Transverse colon (tissue), 4 donors: ENCODE results near the gene MED23. TPM values are rescaled to one million over a fixed set of nuclear protein-coding genes. Genes with fewer than 3 reads are reported as not detected.

Source experiments
- DNase-seq: peaks from one replicate; pipeline ENCODE4 v3.0.0-alpha.2; 2019
- H3K27ac ChIP-seq, 4 donors: fragments of 200-600 bp; sonication (generic); 2 replicates each; pipeline ENCODE4 v1.5.1; 2016 to 2018; ENCODE audit warnings: inconsistent platforms in 4 of 4
- H3K27me3 ChIP-seq: fragments of 200-600 bp; sonication (generic); 2 replicates; pipeline ENCODE4 v1.5.1; 2017; ENCODE audit warnings: inconsistent platforms
- H3K36me3 ChIP-seq, 4 donors: fragments of 200-600 bp; sonication (generic); 2 replicates each; pipeline ENCODE4 v1.5.1; 2017 to 2019; ENCODE audit warnings: inconsistent platforms in 4 of 4
- H3K4me1 ChIP-seq, 4 donors: fragments of 200-600 bp; sonication (generic); 2 replicates each; pipeline ENCODE4 v1.5.1; 2017 to 2020; ENCODE audit warnings: inconsistent platforms in 4 of 4
- H3K4me3 ChIP-seq, 4 donors: fragments of 200-600 bp; sonication (generic); 1 replicate in 1 of 4; 2 replicates in 3 of 4; pipeline versions ENCODE4 v1.5.1 to v1.6.1; 2017 to 2019; ENCODE audit warnings: inconsistent platforms in 4 of 4
- H3K9me3 ChIP-seq, 2 donors: fragments of 200-600 bp; sonication (generic); 2 replicates each; pipeline ENCODE4 v1.5.1; 2017 to 2019; ENCODE audit warnings: inconsistent platforms in 2 of 2
- EP300 ChIP-seq: sonication (generic); formaldehyde crosslinking; IDR thresholded peaks from one replicate; pipeline ENCODE4 v1.6.1; 2017; ENCODE audit warnings: antibody characterized with exemption, low read depth
- POLR2A ChIP-seq: fragments of 450-650 bp; IDR thresholded peaks from one replicate; pipeline ENCODE4 v1.6.1; 2016; ENCODE audit warnings: antibody characterized with exemption, mild to moderate bottlenecking, moderate library complexity
- POLR2AphosphoS5 ChIP-seq, 3 donors: sonication (generic); formaldehyde crosslinking; IDR thresholded peaks; one replicate each; pipeline ENCODE4 v1.6.1; 2016; ENCODE audit warnings: antibody characterized with exemption in 3 of 3
- WGBS, 2 donors: methylation state at CpG; one replicate each; pipeline ENCODE4 v1.1.5; 2018; ENCODE audit warnings: low coverage in 1 of 2; 5-methylcytosine and 5-hydroxymethylcytosine counted together
- in situ Hi-C, 4 donors: fragments of 200-750 bp; cut with MboI; loops; one replicate each; pipeline versions ENCODE4 v1.15.0 to v1.15.1; 2017; ENCODE audit warnings: low sequenced_read_pairs in 3 of 4, low pct_ligation_motif_present in 1 of 4, low pct_unique_long_range_greater_than_20kb in 1 of 4
- intact Hi-C: fragments of 100-400 bp; cut with DNase I; formaldehyde crosslinking; loops from one replicate; pipeline ENCODE4 v1.15.1; 2023; ENCODE audit warnings: low total_unique reads
- small RNA-seq, 4 donors: library from RNA; depleted of rRNA; stranded (forward); fragments of <200 nt; gene quantifications; one replicate each; pipeline ENCODE3, GENCODE V24; 2016
- total RNA-seq, 4 donors: library from RNA; depleted of rRNA; stranded (reverse); fragments of >200 nt; gene quantifications; one replicate each; pipeline ENCODE4 v1.1.0, GENCODE V29; 2016
- TF ChIP-seq, protein P1 (sequence below), 5 experiments: fragments of 200-600 bp in 3 of 5; fragments of 450-650 bp in 2 of 5; sonication (generic) in 3 of 5; IDR thresholded peaks; 1 replicate in 2 of 5; 2 replicates in 3 of 5; pipeline ENCODE4 v1.5.1; 2016 to 2017; ENCODE audit warnings: antibody characterized with exemption in 5 of 5, inconsistent platforms in 3 of 5, mild to moderate bottlenecking in 2 of 5, moderate library complexity in 1 of 5

The MED23 gene
- total RNA-seq, 4 donors from 2014 or later, result 11.6 to 47.6 (median 37.9) TPM

DNA sequence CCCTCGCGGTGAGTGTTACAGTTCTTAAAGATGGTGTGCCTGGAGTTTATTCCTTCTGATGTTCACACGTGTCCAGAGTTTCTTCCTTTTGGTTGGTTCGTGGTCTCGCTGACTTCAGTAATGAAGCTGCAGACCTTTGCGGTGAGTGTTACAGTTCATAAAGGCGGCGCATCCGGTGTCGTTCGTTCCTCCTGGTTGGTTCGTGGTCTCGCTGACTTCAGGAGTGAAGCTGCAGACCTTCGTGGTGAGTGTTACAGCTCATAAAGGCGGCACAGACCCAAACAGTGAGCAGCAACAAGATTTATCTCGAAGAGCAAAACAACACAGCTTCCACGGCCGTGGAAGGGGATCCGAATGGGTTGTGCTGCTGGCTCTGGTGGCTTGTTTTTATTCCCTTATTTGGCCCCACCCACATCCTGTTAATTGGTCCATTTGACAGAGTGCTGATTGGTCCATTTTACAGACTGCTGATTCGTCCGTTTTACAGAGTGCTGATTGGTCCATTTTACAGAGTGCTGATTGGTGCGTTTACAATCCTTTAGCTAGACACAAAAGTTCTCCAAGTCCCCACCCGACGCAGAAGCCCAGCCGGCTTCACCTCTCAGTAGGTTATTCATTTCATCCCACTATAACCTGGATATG lies 103.2 kb downstream of the MED23 start:
- Histone ChIP-seq H3K9me3 (no peaks in the 10 kb centered on the region), H3K27ac (no peak overlapping the region), H3K36me3 (no peaks in the 10 kb centered on the region), H3K4me1 (no peaks in the 10 kb centered on the region), H3K27me3 (no peaks in the 10 kb centered on the region), H3K4me3 (no peak overlapping the region)
- 83 to 95% methylated on average over 13 to 25 of the region's 25 CpGs for WGBS, 2 donors
- no peak for DNase-seq
- intact Hi-C loops (no loop called here), in situ Hi-C loops (loop anchor here in 2 of 4 donors (10.0 to 25.0 kb wide), 3 partner anchors 338 to 638 kb away; no protein-coding TSS in a partner anchor)
- TF ChIP-seq, protein P1, sequence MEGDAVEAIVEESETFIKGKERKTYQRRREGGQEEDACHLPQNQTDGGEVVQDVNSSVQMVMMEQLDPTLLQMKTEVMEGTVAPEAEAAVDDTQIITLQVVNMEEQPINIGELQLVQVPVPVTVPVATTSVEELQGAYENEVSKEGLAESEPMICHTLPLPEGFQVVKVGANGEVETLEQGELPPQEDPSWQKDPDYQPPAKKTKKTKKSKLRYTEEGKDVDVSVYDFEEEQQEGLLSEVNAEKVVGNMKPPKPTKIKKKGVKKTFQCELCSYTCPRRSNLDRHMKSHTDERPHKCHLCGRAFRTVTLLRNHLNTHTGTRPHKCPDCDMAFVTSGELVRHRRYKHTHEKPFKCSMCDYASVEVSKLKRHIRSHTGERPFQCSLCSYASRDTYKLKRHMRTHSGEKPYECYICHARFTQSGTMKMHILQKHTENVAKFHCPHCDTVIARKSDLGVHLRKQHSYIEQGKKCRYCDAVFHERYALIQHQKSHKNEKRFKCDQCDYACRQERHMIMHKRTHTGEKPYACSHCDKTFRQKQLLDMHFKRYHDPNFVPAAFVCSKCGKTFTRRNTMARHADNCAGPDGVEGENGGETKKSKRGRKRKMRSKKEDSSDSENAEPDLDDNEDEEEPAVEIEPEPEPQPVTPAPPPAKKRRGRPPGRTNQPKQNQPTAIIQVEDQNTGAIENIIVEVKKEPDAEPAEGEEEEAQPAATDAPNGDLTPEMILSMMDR (IDR thresholded peaks at IDR 0.05), result no peak
- TF ChIP-seq POLR2A (no peak), POLR2AphosphoS5 (IDR thresholded peaks at IDR 0.05) (no peak), EP300 (no peak)

- no peak for DNase-seq
- WGBS, 2 donors, result 96% methylated on average over 1 of the region's 1 CpG; no CpG with 5 or more reads in 1 of the 2 donors
- Histone ChIP-seq H3K4me1 (no peaks in the 10 kb centered on the region), H3K27me3 (no peaks in the 10 kb centered on the region), H3K27ac (no peak overlapping the region), H3K4me3 (no peak overlapping the region), H3K9me3 (no peaks in the 10 kb centered on the region), H3K36me3 (no peaks in the 10 kb centered on the region)
- in situ Hi-C loops (loop anchor here in 1 of 4 donors (10.0 kb wide), 1 partner anchor 339 kb away; no protein-coding TSS in a partner anchor), intact Hi-C loops (no loop called here)
- TF ChIP-seq POLR2AphosphoS5 (IDR thresholded peaks at IDR 0.05), result no peak
- no peak for TF ChIP-seq EP300
- TF ChIP-seq, protein P1 (IDR thresholded peaks at IDR 0.05), result no peak
These were observed 103.9 kb downstream of the MED23 start for GRCh38 chr6:131523988-131524673.

Small RNAs within 50 kb of the gene (small RNA-seq; reads per million reads assigned to genes)
- gene RNU4-18P, result 0 reads per million in 4 donors

Other genes with a start within 250 kb of the MED23 start
- not detected for gene ARG1, start 55.0 kb downstream of the MED23 start, total RNA-seq
- gene ENPP3, start 9.1 kb upstream of the MED23 start, total RNA-seq, result 10 to 100 TPM in 3 of 4 donors, 1 to 10 TPM in 1; 4.6 to 28.1 (median 20.6) TPM
- gene OR2A4, start 73.2 kb upstream of the MED23 start, total RNA-seq, result not detected
- gene CTAGE9, start 82.8 kb upstream of the MED23 start, total RNA-seq, result not detected
- 10 to 100 TPM in 3 of 4 donors, 1 to 10 TPM in 1; 3.4 to 24.0 (median 22.8) TPM for gene ENPP1, start 179.8 kb upstream of the MED23 start, total RNA-seq